ENCODE results near the gene PRL.

Gene PRL

DNA sequence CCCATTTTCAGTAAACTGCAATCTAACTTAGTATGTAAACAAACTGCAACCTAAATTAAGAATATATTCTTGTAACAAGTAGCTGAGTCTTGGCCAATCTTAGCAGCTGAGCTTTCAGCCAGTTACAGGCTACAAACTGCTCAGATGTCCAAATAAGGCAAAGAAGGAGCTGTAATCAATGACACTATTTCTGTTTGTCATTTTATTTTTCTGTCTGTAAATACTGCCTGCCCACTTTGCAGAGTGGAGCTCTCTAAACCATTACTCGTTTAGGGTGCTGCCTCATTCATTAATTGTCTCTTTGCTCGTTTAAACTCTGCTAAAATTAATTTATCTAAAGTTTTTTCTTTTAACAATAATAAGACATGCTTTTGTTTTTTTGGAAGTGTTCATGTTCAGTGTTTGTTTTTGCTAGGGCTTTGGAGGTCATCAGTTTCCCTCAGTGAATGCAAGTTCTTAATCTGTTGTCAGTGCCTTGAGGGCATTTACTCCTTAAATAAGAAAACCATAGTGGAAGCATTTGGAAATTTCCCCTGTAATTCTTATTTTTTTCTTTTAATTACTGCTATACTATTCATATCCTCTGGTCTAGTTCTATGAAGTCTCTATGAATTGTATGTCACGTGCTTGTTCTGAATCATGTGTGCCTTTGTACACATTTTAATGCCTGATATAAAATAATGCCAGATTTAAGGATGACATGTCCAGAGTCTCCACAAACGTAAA, 3.6 kb upstream of the PRL start:
- TF ChIP-seq, protein P1, sequence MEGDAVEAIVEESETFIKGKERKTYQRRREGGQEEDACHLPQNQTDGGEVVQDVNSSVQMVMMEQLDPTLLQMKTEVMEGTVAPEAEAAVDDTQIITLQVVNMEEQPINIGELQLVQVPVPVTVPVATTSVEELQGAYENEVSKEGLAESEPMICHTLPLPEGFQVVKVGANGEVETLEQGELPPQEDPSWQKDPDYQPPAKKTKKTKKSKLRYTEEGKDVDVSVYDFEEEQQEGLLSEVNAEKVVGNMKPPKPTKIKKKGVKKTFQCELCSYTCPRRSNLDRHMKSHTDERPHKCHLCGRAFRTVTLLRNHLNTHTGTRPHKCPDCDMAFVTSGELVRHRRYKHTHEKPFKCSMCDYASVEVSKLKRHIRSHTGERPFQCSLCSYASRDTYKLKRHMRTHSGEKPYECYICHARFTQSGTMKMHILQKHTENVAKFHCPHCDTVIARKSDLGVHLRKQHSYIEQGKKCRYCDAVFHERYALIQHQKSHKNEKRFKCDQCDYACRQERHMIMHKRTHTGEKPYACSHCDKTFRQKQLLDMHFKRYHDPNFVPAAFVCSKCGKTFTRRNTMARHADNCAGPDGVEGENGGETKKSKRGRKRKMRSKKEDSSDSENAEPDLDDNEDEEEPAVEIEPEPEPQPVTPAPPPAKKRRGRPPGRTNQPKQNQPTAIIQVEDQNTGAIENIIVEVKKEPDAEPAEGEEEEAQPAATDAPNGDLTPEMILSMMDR (conservative IDR thresholded peaks at IDR 0.05; ENCODE audit: low read depth) = no peak
- H3K27ac ChIP-seq = no peak overlapping the region
- ChIA-PET CTCF (interaction anchor here (0.6 kb wide), 1 partner anchor 1451 kb away, joined by 3 read pairs; no protein-coding TSS in a partner anchor), POLR2A (ENCODE audit: low non-redundant PET) (no interaction called here)
- DNase-seq (ENCODE audit: low spot score) = no peak

DNA sequence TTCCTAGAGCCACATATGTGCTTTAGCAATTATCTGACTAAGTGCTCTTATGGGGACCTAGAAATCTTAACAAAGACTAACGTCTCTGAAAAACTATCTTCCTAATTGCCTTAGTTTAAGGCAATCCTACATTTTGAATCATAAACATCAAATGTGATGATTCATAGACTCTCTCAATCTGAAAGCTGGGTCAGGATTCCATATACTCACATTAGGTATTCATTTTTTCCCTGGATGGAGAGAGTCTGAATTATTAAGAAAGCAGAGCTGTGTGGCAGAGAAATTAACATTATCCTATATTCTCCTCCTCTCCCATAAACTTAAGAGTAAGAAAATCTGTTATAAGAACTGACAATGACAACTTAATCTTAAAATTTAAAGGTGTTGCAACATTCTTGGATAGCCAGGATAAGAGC, 1.6 kb upstream of the PRL start:
- H3K27ac ChIP-seq = no peak overlapping the region
- ChIA-PET POLR2A (ENCODE audit: low non-redundant PET) (no interaction called here), CTCF (no interaction called here)
- TF ChIP-seq, protein P1 (conservative IDR thresholded peaks at IDR 0.05; ENCODE audit: low read depth) = no peak
- no peak for DNase-seq (ENCODE audit: low spot score)

DNA sequence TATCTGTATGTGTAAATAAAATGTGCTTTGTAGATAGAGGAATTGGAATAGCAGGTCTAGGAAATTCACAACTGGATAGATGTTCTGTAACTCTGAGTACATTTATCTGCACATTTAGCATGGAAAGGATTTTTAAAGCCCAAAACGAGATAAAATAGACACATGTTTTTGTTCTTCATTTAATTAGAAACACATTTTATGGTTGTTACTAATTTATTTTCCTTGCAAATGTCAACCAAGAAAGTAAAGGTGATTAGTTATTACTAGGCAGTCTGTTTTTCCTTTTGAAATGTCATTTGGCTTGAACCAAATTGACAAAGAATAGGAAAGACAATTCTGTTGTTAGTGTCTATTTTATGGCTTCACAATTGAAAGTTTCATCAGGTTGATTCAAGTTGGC, 769 bp downstream of the PRL start:
- TF ChIP-seq, protein P1 (conservative IDR thresholded peaks at IDR 0.05; ENCODE audit: low read depth) = no peak
- POLR2A ChIA-PET (ENCODE audit: low non-redundant PET) = no interaction called here
- CTCF ChIA-PET = no interaction called here
- no peak for DNase-seq (ENCODE audit: low spot score)
- no peak overlapping the region for H3K27ac ChIP-seq

DNA sequence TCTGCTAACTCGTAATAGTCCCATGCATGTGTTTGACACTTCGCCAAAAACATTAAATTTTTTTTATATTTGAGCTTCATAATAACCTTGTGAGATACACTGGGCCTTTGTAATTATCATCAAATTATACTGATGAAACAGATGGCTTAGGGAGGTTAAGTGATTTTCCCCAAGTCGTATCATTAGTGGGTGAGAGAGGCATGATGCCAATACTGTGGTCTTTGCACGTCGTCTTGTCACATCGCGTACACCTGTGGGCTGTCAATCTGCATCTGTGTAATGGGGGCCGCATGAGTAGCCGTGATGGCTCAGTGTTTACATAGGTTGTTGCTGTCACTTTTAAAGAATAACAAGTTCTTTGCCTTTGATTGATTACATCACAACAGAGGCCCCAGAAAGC, 1.7 kb downstream of the PRL start:
- CTCF ChIA-PET = no interaction called here

DNA sequence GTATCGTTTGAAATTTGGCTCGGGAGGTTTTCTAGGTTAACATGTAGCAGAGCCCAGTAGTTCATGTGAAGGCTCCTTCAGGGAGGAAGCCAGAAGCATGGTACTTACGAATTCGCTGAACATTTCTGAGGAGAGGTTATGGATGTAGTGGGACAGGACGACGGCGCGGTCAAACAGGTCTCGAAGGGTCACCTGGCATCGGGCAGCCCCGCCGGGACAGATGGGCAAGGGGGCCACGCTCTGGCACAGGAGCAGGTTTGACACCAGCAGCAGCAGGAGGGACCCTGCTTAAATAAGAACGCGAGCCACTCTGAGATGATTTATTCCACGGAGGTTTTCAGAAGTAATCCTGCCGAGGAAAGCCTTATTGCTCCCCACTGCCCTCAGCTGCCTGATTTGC, 2.5 kb downstream of the PRL start:
- CTCF ChIA-PET = no interaction called here
- POLR2A ChIA-PET (ENCODE audit: low non-redundant PET) = no interaction called here
- no peak for DNase-seq (ENCODE audit: low spot score)
- TF ChIP-seq, protein P1 (conservative IDR thresholded peaks at IDR 0.05; ENCODE audit: low read depth) = no peak
- no peak overlapping the region for H3K27ac ChIP-seq

More for the DNA sequence above, 1.7 kb downstream of the PRL start:
- H3K27ac ChIP-seq = no peak overlapping the region
- DNase-seq (ENCODE audit: low spot score) = no peak
- POLR2A ChIA-PET (ENCODE audit: low non-redundant PET) = no interaction called here
- TF ChIP-seq, protein P1 (conservative IDR thresholded peaks at IDR 0.05; ENCODE audit: low read depth) = no peak

DNA sequence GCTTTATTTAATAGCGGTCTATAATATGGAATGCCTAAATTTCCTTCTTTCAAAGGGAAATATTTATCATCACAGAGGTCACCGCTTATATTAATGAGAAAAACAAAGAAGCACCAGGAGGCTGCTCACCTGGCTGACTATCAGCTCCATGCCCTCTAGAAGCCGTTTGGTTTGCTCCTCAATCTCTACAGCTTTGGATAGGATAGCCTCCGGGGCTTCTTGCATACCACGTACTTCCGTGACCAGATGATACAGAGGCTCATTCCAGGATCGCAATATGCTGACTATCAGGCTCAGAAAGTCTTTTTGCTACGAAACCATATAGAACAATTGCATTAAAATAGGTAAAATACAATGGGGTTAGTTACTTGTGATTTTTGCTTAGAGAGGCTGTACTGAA, 6.8 kb downstream of the PRL start:
- no peak for DNase-seq (ENCODE audit: low spot score)
- no peak overlapping the region for H3K27ac ChIP-seq
- TF ChIP-seq, protein P1 (conservative IDR thresholded peaks at IDR 0.05; ENCODE audit: low read depth) = no peak
- ChIA-PET CTCF (no interaction called here), POLR2A (ENCODE audit: low non-redundant PET) (no interaction called here)
